ENCODE data around the gene STX7.

The STX7 gene

DNA sequence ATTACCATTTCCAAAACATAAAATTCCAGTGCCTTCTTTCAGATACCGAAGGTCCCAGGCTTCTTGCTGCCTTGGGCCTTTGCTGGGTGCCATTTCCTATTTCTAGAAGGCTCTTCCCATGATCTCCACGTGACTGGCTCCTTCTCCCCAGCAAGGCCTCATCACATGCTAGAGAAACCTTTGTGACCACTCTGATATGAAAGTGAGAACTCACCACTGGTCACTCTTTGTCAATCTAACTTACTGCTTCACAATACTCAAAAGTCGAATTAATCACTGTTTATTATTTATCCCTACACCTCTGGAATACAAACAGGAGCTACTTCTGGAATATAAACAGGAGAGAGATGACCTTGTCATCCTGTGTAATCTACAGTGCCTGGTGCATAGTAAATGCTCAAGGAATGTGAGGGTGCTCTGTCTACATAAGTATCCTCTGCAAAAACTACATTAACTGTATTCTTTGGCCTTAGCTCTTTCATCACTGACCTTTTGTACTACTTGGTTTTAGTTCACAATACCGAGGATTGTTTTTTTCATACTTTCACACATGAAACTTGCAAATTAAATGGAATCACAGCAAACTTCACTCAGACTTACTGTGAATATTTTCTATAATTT lies 1.6 kb downstream of the STX7 start:
- no peak for DNase-seq (ENCODE audit: low spot score)
- in situ Hi-C loops (cut with MboI; ENCODE audit: low pct_unique_long_range_greater_than_20kb, low sequenced_read_pairs, unreplicated experiment) = no loop called here
- TF ChIP-seq, protein P1, sequence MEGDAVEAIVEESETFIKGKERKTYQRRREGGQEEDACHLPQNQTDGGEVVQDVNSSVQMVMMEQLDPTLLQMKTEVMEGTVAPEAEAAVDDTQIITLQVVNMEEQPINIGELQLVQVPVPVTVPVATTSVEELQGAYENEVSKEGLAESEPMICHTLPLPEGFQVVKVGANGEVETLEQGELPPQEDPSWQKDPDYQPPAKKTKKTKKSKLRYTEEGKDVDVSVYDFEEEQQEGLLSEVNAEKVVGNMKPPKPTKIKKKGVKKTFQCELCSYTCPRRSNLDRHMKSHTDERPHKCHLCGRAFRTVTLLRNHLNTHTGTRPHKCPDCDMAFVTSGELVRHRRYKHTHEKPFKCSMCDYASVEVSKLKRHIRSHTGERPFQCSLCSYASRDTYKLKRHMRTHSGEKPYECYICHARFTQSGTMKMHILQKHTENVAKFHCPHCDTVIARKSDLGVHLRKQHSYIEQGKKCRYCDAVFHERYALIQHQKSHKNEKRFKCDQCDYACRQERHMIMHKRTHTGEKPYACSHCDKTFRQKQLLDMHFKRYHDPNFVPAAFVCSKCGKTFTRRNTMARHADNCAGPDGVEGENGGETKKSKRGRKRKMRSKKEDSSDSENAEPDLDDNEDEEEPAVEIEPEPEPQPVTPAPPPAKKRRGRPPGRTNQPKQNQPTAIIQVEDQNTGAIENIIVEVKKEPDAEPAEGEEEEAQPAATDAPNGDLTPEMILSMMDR (IDR thresholded peaks at IDR 0.05; ENCODE audit: extremely low read depth, insufficient read depth, missing control alignments) = no peak

DNA sequence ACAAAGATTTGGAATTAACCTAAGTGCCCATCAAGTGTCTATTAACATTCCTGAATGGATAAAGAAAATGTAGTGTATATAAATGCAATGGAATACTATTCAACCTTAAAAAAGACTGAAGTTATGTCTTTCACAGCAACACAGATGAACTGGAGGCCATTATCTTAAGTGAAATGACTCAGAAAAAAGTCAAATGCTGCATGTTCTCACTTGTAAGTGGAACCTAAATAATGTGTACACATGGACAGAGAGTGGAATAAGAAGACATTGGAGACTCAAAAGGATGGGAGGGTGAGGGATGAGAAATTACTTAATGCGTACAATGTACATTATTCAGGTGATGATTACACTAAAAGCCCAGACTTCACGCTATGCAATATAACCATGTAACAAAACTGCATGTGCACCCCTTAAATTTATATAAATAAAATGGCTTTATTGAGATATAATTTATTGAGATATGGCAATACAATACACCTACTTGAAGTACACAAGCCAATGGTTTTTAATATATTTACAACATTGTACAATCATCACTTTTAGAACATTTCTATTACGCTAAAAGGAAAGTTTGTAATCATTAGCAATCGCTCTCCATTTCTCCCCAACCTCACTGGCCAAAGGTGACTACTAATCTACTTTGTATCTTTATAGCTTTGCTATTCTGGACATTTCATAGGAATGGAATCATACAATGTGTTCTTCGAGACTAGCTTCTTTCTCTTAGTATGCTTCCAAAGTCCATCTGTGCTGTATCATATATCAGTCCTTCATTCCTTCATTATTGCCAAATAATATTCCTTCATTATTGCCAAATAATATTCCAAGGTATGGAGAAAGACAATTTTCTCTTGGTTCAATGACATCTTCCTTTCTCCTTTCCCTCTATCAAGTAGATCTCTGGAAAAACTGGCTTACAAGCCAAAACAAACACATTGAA lies 5.8 kb downstream of the STX7 start:
- in situ Hi-C loops (cut with MboI; ENCODE audit: low pct_unique_long_range_greater_than_20kb, low sequenced_read_pairs, unreplicated experiment) = no loop called here
- no peak for DNase-seq (ENCODE audit: low spot score)
- TF ChIP-seq, protein P1 (IDR thresholded peaks at IDR 0.05; ENCODE audit: extremely low read depth, insufficient read depth, missing control alignments) = no peak

DNA sequence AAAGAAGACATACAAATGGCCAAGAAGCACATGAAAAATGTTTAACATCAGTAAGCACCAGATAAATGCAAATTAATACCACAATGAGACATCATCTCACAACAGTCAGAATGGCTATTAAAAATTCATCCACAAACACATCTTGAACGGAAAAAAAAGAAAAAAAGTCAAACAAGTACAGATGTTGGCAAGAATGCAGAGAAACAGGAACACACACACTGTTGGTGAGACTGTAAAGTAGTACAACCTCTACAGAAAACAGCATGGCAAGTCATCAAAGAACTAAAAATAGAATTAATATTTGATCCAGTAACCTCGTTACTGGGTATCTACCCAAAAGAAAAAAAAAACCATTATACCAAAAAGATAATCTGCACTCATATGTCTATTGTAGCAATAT lies 6.5 kb downstream of the STX7 start:
- in situ Hi-C loops (cut with MboI; ENCODE audit: low pct_unique_long_range_greater_than_20kb, low sequenced_read_pairs, unreplicated experiment) = no loop called here
- TF ChIP-seq, protein P1 (IDR thresholded peaks at IDR 0.05; ENCODE audit: extremely low read depth, insufficient read depth, missing control alignments) = no peak

DNA sequence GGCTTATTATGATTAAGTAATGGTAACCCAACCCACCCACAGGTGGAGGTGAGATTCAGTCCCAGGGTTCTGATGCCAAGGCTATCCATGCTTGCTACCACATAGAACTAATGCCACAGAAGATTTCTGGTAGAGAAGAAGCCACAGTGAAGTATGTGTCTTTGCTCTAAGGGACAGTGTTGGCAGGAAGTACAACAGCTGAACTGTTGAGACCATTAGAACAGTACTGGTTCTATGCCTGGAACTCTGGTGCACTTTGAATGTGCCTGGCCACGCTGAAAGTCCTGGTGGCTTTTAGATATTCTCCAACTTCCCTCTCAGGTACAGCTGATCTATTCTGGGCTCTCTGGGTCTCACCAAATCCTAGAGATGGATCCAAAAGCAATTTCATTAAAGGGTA lies 7.8 kb downstream of the STX7 start:
- TF ChIP-seq, protein P1 (IDR thresholded peaks at IDR 0.05; ENCODE audit: extremely low read depth, insufficient read depth, missing control alignments) = no peak
- in situ Hi-C loops (cut with MboI; ENCODE audit: low pct_unique_long_range_greater_than_20kb, low sequenced_read_pairs, unreplicated experiment) = no loop called here
- DNase-seq (ENCODE audit: low spot score) = no peak

More for the DNA sequence above, 6.5 kb downstream of the STX7 start:
- DNase-seq (ENCODE audit: low spot score) = no peak

DNA sequence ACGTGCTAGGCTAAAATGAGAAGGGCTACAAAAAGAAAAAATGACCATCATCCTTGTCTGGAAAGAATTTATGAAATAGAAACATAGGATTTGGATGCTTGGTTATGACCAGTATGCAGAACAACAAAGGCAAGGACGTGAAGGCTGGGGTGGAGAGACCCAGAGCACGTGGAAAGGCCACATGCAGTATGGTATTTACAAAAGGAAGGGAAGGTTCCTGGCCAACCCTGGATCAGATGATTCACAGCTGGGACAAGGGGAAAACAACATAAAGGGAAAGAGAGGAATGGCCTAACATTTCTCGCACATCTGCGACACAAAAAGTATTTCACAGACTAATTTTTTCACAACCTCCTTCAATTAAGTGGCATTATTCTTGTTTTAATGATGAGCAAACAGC lies 8.2 kb downstream of the STX7 start:
- TF ChIP-seq, protein P1 (IDR thresholded peaks at IDR 0.05; ENCODE audit: extremely low read depth, insufficient read depth, missing control alignments) = no peak
- in situ Hi-C loops (cut with MboI; ENCODE audit: low pct_unique_long_range_greater_than_20kb, low sequenced_read_pairs, unreplicated experiment) = no loop called here
- no peak for DNase-seq (ENCODE audit: low spot score)

DNA sequence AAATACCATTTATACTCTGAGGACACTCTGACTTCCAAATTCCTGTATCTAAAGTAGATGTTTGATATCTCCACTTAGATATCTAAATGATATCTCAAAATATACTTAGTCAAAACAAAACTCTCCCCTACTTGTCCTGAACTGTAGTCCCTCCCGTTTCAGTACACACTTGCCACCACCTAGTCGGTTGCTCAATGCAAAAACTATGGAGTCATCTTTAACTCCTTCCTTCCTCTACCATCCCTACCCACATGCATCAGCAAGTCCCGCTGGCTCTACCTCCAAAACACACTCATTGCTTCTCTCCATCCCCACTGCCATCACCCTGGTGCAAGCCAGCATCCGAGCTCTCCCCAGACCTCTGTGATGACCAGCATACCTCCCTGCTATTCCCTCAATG lies 13.2 kb downstream of the STX7 start:
- TF ChIP-seq, protein P1 (IDR thresholded peaks at IDR 0.05; ENCODE audit: extremely low read depth, insufficient read depth, missing control alignments) = no peak
- in situ Hi-C loops (cut with MboI; ENCODE audit: low pct_unique_long_range_greater_than_20kb, low sequenced_read_pairs, unreplicated experiment) = no loop called here
- no peak for DNase-seq (ENCODE audit: low spot score)
